Stomach (tissue), 4 donors: Measurements from ENCODE around the gene OR51S1.

Experiments used
- EP300 ChIP-seq: sonication (generic); formaldehyde crosslinking; IDR thresholded peaks from one replicate; pipeline ENCODE4 v1.6.1; 2017; ENCODE audit warnings: antibody characterized with exemption
- TF ChIP-seq, protein P1 (sequence below), 7 experiments: fragments of 450-650 bp in 4 of 7; fragments of 200-600 bp in 3 of 7; sonication (generic) in 3 of 7; IDR thresholded peaks; one replicate each; pipeline ENCODE4 v1.5.1; 2016 to 2019; ENCODE audit warnings: antibody characterized with exemption in 7 of 7, control low read depth in 2 of 7, mild to moderate bottlenecking in 1 of 7

GRCh38 chr11:4826425-4826824, 22.6 kb downstream of the OR51S1 start:
- no peak for TF ChIP-seq EP300
- TF ChIP-seq, protein P1, sequence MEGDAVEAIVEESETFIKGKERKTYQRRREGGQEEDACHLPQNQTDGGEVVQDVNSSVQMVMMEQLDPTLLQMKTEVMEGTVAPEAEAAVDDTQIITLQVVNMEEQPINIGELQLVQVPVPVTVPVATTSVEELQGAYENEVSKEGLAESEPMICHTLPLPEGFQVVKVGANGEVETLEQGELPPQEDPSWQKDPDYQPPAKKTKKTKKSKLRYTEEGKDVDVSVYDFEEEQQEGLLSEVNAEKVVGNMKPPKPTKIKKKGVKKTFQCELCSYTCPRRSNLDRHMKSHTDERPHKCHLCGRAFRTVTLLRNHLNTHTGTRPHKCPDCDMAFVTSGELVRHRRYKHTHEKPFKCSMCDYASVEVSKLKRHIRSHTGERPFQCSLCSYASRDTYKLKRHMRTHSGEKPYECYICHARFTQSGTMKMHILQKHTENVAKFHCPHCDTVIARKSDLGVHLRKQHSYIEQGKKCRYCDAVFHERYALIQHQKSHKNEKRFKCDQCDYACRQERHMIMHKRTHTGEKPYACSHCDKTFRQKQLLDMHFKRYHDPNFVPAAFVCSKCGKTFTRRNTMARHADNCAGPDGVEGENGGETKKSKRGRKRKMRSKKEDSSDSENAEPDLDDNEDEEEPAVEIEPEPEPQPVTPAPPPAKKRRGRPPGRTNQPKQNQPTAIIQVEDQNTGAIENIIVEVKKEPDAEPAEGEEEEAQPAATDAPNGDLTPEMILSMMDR (IDR thresholded peaks at IDR 0.05): peak in 2 of 7 experiments; percentile 42 to 63
